Spinal cord (tissue), 4 donors: ENCODE measurements around the gene TAF11L4. TPM values are rescaled to one million over a fixed set of nuclear protein-coding genes. Genes with fewer than 3 reads are reported as not detected.

ENCODE experiments used
- polyA plus RNA-seq, 2 donors: library from polyadenylated mRNA; unstranded; fragments of 120-200 nt; gene quantifications; one replicate each; pipeline ENCODE4 v1.2.1, GENCODE V29; 2013; ENCODE audit not compliant: insufficient read length in 2 of 2
- small RNA-seq: library from RNA; depleted of rRNA; stranded (forward); fragments of <200 nt; gene quantifications from one replicate; pipeline ENCODE3, GENCODE V24; 2014; ENCODE audit warnings: low replicate concordance
- total RNA-seq, 2 donors: library from RNA; depleted of rRNA in 1 of 2; stranded (reverse); fragments of 120-200 nt in 1 of 2; fragments of >200 nt in 1 of 2; gene quantifications; one replicate each; pipeline versions ENCODE4 v1.2.3 to v1.2.4, GENCODE V29; 2013 to 2014

Gene TAF11L4
- total and polyA plus RNA-seq, 4 donors, result not detected

Small RNA genes lying within 50 kb of the gene (small RNA-seq; reads per million reads assigned to genes)
- not detected for gene AC106774.3

Other genes starting within 250 kb of the TAF11L4 start
- gene TAF11L2, start 23.6 kb upstream of the TAF11L4 start, total RNA-seq, result not detected
- gene TAF11L2, start 23.6 kb upstream of the TAF11L4 start, polyA plus RNA-seq, result not detected
- not detected for gene TAF11L3, start 3.4 kb upstream of the TAF11L4 start, total RNA-seq
- not detected for gene TAF11L3, start 3.4 kb upstream of the TAF11L4 start, polyA plus RNA-seq
- not detected for gene TAF11L5, start 3.4 kb downstream of the TAF11L4 start, total RNA-seq
- not detected for gene TAF11L5, start 3.4 kb downstream of the TAF11L4 start, polyA plus RNA-seq
- gene TAF11L6, start 6.9 kb downstream of the TAF11L4 start, total RNA-seq, result not detected
- gene TAF11L6, start 6.9 kb downstream of the TAF11L4 start, polyA plus RNA-seq, result not detected
- gene TAF11L7, start 64.0 kb downstream of the TAF11L4 start, total RNA-seq, result not detected
- gene TAF11L7, start 64.0 kb downstream of the TAF11L4 start, polyA plus RNA-seq, result not detected
- gene TAF11L8, start 69.2 kb downstream of the TAF11L4 start, total RNA-seq, result not detected
- gene TAF11L8, start 69.2 kb downstream of the TAF11L4 start, polyA plus RNA-seq, result not detected
- not detected for gene TAF11L9, start 72.6 kb downstream of the TAF11L4 start, total RNA-seq
- gene TAF11L9, start 72.6 kb downstream of the TAF11L4 start, polyA plus RNA-seq, result not detected
- gene TAF11L10, start 76.0 kb downstream of the TAF11L4 start, total RNA-seq, result not detected
- not detected for gene TAF11L10, start 76.0 kb downstream of the TAF11L4 start, polyA plus RNA-seq
- not detected for gene TAF11L11, start 82.4 kb downstream of the TAF11L4 start, total RNA-seq
- gene TAF11L11, start 82.4 kb downstream of the TAF11L4 start, polyA plus RNA-seq, result not detected
- gene TAF11L12, start 88.6 kb downstream of the TAF11L4 start, total RNA-seq, result not detected
- not detected for gene TAF11L12, start 88.6 kb downstream of the TAF11L4 start, polyA plus RNA-seq
- not detected for gene TAF11L13, start 110.3 kb downstream of the TAF11L4 start, total RNA-seq
- gene TAF11L13, start 110.3 kb downstream of the TAF11L4 start, polyA plus RNA-seq, result not detected
- gene TAF11L14, start 112.7 kb downstream of the TAF11L4 start, total RNA-seq, result not detected
- not detected for gene TAF11L14, start 112.7 kb downstream of the TAF11L4 start, polyA plus RNA-seq